SH-SY5Y (cell line): ENCODE measurements around the gene ARHGAP8.

Source experiments
- GATA2 ChIP-seq: IDR thresholded peaks from 2 replicates; pipeline ENCODE4 v1.6.1; 2011; ENCODE audit warnings: mild to moderate bottlenecking, low read depth, low read length
- GATA3 ChIP-seq: IDR thresholded peaks from 2 replicates; pipeline ENCODE4 v1.6.1; 2011; ENCODE audit warnings: low read depth, mild to moderate bottlenecking, low read length, moderate library complexity

GRCh38 chr22:44893731-44894080 lies 141.3 kb downstream of the ARHGAP8 start:
- no peak for TF ChIP-seq GATA3
- no peak for TF ChIP-seq GATA2
